Measurements from ENCODE around the gene MAP3K7. TPM values are rescaled to one million over a fixed set of nuclear protein-coding genes. Genes with fewer than 3 reads are reported as not detected.

Gene MAP3K7
- total RNA-seq, 3 donors from 2014 or later: 16.1 to 21.0 (median 20.8) TPM

DNA sequence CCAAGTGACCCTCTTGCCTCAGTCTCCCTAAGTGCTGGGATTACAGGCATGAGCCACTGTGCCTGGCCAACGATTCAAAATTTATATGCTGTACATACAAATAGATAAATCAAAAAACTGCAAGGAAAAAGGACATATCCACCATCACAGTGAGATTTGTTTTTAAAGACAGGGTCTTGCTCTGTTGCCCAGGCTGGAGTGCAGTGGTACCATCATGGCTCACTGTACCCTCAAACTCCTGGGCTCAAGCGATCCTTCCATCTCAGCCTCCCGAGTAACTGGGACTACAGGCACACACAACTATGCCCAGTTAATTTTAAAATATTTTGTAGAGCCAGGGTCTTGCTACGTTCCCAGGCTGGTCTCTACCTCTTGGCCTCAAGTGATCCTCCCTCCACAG, 61.5 kb downstream of the MAP3K7 start:
- DNase-seq: no peak
- TF ChIP-seq, protein P1, sequence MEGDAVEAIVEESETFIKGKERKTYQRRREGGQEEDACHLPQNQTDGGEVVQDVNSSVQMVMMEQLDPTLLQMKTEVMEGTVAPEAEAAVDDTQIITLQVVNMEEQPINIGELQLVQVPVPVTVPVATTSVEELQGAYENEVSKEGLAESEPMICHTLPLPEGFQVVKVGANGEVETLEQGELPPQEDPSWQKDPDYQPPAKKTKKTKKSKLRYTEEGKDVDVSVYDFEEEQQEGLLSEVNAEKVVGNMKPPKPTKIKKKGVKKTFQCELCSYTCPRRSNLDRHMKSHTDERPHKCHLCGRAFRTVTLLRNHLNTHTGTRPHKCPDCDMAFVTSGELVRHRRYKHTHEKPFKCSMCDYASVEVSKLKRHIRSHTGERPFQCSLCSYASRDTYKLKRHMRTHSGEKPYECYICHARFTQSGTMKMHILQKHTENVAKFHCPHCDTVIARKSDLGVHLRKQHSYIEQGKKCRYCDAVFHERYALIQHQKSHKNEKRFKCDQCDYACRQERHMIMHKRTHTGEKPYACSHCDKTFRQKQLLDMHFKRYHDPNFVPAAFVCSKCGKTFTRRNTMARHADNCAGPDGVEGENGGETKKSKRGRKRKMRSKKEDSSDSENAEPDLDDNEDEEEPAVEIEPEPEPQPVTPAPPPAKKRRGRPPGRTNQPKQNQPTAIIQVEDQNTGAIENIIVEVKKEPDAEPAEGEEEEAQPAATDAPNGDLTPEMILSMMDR (IDR thresholded peaks at IDR 0.05): no peak
- no peaks in the 10 kb centered on the region for H3K9me3 ChIP-seq
- H3K4me1 ChIP-seq (ENCODE audit: low read depth): no peaks in the 10 kb centered on the region
- intact Hi-C loops (cut with DNase I, micrococcal nuclease): no loop called here
- no peak overlapping the region for H3K4me3 ChIP-seq
- ATAC-seq: no peak
- H3K36me3 ChIP-seq (ENCODE audit: low read depth): no peaks in the 10 kb centered on the region

DNA sequence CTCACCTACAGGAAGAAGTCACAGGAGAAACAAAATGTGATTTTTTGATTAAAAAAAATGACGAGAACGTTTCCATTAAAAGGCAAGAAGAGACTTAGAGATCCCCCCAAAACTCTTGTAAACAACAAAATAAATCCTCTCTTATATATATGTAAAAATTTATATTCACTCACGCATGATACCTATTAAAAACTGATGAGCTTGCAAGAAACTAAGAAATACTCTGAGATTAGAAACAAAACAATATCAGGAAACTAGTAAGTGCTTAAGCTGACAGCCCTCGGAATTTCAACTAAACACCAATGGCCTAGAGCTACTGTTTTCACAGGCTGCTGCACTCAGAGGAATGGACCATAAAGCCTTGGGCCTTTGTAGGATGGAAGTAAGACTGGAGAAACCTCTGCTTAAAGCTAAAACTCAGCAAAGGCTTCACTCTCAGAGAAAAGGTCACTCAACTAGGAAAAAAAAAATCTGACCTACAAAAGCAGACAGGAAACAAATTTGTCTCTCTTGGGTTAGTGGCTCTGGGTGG, 63.0 kb downstream of the MAP3K7 start:
- DNase-seq (no peak), ATAC-seq (no peak)
- Histone ChIP-seq H3K4me3 (no peak overlapping the region), H3K4me1 (ENCODE audit: low read depth) (no peaks in the 10 kb centered on the region), H3K9me3 (no peaks in the 10 kb centered on the region), H3K36me3 (ENCODE audit: low read depth) (no peaks in the 10 kb centered on the region)
- intact Hi-C loops (cut with DNase I, micrococcal nuclease): no loop called here
- TF ChIP-seq, protein P1 (IDR thresholded peaks at IDR 0.05): no peak

DNA sequence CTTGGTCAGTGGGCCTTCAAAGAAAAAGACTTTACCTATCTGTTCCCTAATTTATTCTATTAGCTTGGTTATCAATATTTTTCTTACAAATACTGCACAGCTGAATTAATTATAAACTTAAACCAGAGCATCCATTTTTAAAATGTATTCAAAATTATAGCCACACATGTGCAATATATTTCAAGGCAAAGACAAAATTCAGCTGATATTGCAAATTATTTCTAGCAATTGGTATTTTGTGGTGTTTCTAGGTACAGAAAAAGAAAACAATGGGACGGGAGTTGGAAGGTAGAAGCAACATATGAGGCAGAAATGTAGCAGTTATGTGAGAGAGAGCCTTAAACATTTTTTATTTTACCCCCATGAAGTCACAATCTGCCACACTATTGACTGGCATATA, 64.9 kb downstream of the MAP3K7 start:
- Histone ChIP-seq H3K4me3 (no peak overlapping the region), H3K36me3 (ENCODE audit: low read depth) (no peaks in the 10 kb centered on the region), H3K9me3 (no peaks in the 10 kb centered on the region), H3K4me1 (ENCODE audit: low read depth) (no peaks in the 10 kb centered on the region)
- ATAC-seq: no peak
- TF ChIP-seq, protein P1 (IDR thresholded peaks at IDR 0.05): no peak
- no peak for DNase-seq
- intact Hi-C loops (cut with DNase I, micrococcal nuclease): no loop called here

DNA sequence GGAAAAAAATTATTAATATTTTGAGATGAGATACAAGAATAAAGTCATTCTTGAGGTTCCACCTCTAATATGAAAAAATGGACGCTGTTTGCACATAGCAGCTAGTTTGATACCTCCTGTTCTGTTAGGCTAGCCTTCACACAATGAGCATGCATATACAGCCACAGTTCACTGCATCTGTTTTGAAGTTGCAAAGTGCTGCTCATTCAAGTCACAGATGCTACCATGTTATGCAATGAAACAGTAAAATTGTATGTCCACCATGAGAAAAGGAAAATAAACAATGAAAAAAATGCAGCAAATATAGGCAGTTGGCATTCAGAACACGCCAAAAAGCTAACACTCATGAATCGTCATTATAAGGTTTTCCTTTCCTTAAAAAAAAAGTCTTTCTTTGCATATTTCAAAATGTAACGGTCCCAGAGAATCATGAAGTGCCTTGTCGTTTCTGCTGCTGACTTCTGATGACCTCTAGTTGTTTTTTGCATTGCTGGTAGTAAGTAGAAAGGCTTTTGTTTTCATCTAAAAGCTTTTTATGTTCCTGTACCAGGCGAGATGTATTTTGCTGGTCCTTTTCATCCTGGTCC, 70.7 kb downstream of the MAP3K7 start:
- no peaks in the 10 kb centered on the region for H3K36me3 ChIP-seq (ENCODE audit: low read depth)

DNA sequence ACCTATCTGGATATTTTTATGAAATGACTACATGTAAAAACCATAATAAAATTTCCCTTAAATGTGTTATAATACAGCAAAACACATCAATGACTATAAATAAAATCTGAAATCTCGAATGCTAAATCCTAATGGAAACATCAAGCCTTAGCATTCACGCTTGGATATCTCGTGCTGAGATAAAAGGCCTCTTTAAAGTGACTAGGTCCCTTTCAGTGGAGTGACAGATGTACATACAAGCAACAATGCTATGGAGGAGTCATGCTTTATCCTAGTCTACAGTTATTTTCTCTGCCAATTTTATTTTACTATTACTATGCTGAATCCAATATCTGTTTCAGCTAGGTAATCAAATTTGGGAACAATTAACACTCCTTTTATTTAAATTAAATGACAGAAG, 72.4 kb downstream of the MAP3K7 start:
- Histone ChIP-seq H3K4me1 (ENCODE audit: low read depth) (no peaks in the 10 kb centered on the region), H3K36me3 (ENCODE audit: low read depth) (no peaks in the 10 kb centered on the region), H3K9me3 (no peaks in the 10 kb centered on the region), H3K4me3 (no peak overlapping the region)
- intact Hi-C loops (cut with DNase I, micrococcal nuclease): no loop called here
- DNase-seq (no peak), ATAC-seq (no peak)
- TF ChIP-seq, protein P1 (IDR thresholded peaks at IDR 0.05): no peak

More for the DNA sequence above, 70.7 kb downstream of the MAP3K7 start:
- Histone ChIP-seq H3K4me3 (no peak overlapping the region), H3K9me3 (no peaks in the 10 kb centered on the region), H3K4me1 (ENCODE audit: low read depth) (no peaks in the 10 kb centered on the region)
- TF ChIP-seq, protein P1 (IDR thresholded peaks at IDR 0.05): no peak
- no peak for DNase-seq
- intact Hi-C loops (cut with DNase I, micrococcal nuclease): no loop called here
- no peak for ATAC-seq
